Osteoblast (primary cell): Measurements from ENCODE around the gene PSMD4. TPM values are rescaled to one million over a fixed set of nuclear protein-coding genes. Genes with fewer than 3 reads are reported as not detected.

Experiments used
- DNase-seq: peaks from one replicate; pipeline ENCODE4 v3.0.0; 2011; ENCODE audit warnings: low spot score, mixed read lengths; ENCODE audit not compliant: insufficient read length; ENCODE audit errors: missing footprints
- H2AFZ ChIP-seq: 2 replicates; pipeline ENCODE4 v1.6.0; 2011; ENCODE audit warnings: mild to moderate bottlenecking, low read length
- H3K27ac ChIP-seq: 2 replicates; pipeline ENCODE4 v1.5.1; 2011; ENCODE audit warnings: mild to moderate bottlenecking, low read depth, low read length, moderate library complexity
- H3K27me3 ChIP-seq: 2 replicates; pipeline ENCODE4 v1.6.0; 2012; ENCODE audit warnings: mild to moderate bottlenecking, control low read depth, inconsistent platforms, low read length, moderate library complexity; ENCODE audit not compliant: insufficient read depth
- H3K36me3 ChIP-seq: 2 replicates; pipeline ENCODE4 v1.5.1; 2011; ENCODE audit warnings: mild to moderate bottlenecking, low read length, control low read depth, moderate library complexity; ENCODE audit not compliant: insufficient read depth
- H3K4me1 ChIP-seq: 2 replicates; pipeline ENCODE4 v1.5.1; 2011; ENCODE audit warnings: mild to moderate bottlenecking, low read length, control low read depth, moderate library complexity; ENCODE audit not compliant: insufficient read depth
- H3K4me2 ChIP-seq: 2 replicates; pipeline ENCODE4 v1.6.0; 2011; ENCODE audit warnings: mild to moderate bottlenecking, low read length; ENCODE audit not compliant: insufficient read depth
- H3K4me3 ChIP-seq: fragments of 200-600 bp; sonication (generic); 3 replicates; pipeline ENCODE4 v1.5.1; 2012; ENCODE audit warnings: mild to moderate bottlenecking, low read length, inconsistent platforms; ENCODE audit not compliant: insufficient read depth
- H3K79me2 ChIP-seq: 2 replicates; pipeline ENCODE4 v1.6.0; 2012; ENCODE audit warnings: mild to moderate bottlenecking, low read length, control low read depth, inconsistent platforms; ENCODE audit not compliant: insufficient read depth
- H3K9me3 ChIP-seq: 2 replicates; pipeline ENCODE4 v1.5.1; 2011; ENCODE audit warnings: low read depth, low read length, control low read depth
- H4K20me1 ChIP-seq: 2 replicates; pipeline ENCODE4 v1.6.0; 2012; ENCODE audit warnings: mild to moderate bottlenecking, low read length, control low read depth; ENCODE audit not compliant: insufficient read depth
- CTCF ChIP-seq: IDR thresholded peaks from 2 replicates; pipeline ENCODE4 v1.5.1; 2011; ENCODE audit warnings: mild to moderate bottlenecking, low read depth, low read length, moderate library complexity; ENCODE audit errors: extremely low read depth
- small RNA-seq: library from RNA; depleted of rRNA; stranded (forward); fragments of <200 nt; gene quantifications from one replicate; pipeline ENCODE3, GENCODE V24; 2012
- total RNA-seq: library from RNA; depleted of rRNA; stranded (reverse); fragments of >200 nt; gene quantifications from 2 replicates; pipeline ENCODE4 v1.2.3, GENCODE V29; 2012

The PSMD4 gene
- total RNA-seq, 1 donor = 140 TPM

- no peaks in the 10 kb centered on the region for H3K9me3 ChIP-seq
- DNase-seq = no peak
- H2AFZ ChIP-seq = no peak overlapping the region
- peaks cover 51% of the 10 kb centered on the region for H3K79me2 ChIP-seq
- peak overlapping the region; percentile 38 for H3K4me2 ChIP-seq
- peaks cover 49% of the 10 kb centered on the region for H3K36me3 ChIP-seq
- peaks cover 66% of the 10 kb centered on the region for H4K20me1 ChIP-seq
- no peak overlapping the region for H3K4me3 ChIP-seq
- H3K27ac ChIP-seq = peak overlapping the region; percentile 83
- peaks cover 49% of the 10 kb centered on the region for H3K4me1 ChIP-seq
- no peaks in the 10 kb centered on the region for H3K27me3 ChIP-seq
- TF ChIP-seq CTCF = no peak
Measured at GRCh38 chr1:151313501-151313900, 59.0 kb downstream of the PSMD4 start.

- Histone ChIP-seq H3K79me2 (peaks cover 49% of the 10 kb centered on the region), H4K20me1 (peaks cover 60% of the 10 kb centered on the region), H3K36me3 (peaks cover 46% of the 10 kb centered on the region), H3K9me3 (no peaks in the 10 kb centered on the region), H2AFZ (no peak overlapping the region), H3K27me3 (no peaks in the 10 kb centered on the region), H3K4me2 (peak overlapping the region; percentile 38), H3K4me1 (peaks cover 49% of the 10 kb centered on the region), H3K4me3 (no peak overlapping the region), H3K27ac (peak overlapping the region; percentile 83)
- TF ChIP-seq CTCF = no peak
- peak; percentile 94 for DNase-seq
Measured at GRCh38 chr1:151314137-151314875, 59.8 kb downstream of the PSMD4 start.

GRCh38 chr1:151315565-151316235 lies 61.2 kb downstream of the PSMD4 start:
- H3K9me3 ChIP-seq = no peaks in the 10 kb centered on the region
- TF ChIP-seq CTCF = no peak
- H3K36me3 ChIP-seq = peaks cover 45% of the 10 kb centered on the region
- DNase-seq = peak; percentile 37
- no peak overlapping the region for H2AFZ ChIP-seq
- H3K79me2 ChIP-seq = peaks cover 47% of the 10 kb centered on the region
- H3K27me3 ChIP-seq = no peaks in the 10 kb centered on the region
- peaks cover 55% of the 10 kb centered on the region for H4K20me1 ChIP-seq
- no peak overlapping the region for H3K4me3 ChIP-seq
- H3K4me2 ChIP-seq = no peak overlapping the region
- no peak overlapping the region for H3K27ac ChIP-seq
- peaks cover 39% of the 10 kb centered on the region for H3K4me1 ChIP-seq

Small RNA genes lying within 50 kb of the gene (small RNA-seq; reads per million reads assigned to genes)
- not detected for gene RN7SL444P

Other genes with a start within 250 kb of the PSMD4 start
- 17.1 and 18.1 TPM in 2 replicates for gene MINDY1, start 247.8 kb upstream of the PSMD4 start, total RNA-seq
- gene PRUNE1, start 246.3 kb upstream of the PSMD4 start, total RNA-seq = 8.3 and 11.6 TPM in 2 replicates
- gene BNIPL, start 218.1 kb upstream of the PSMD4 start, total RNA-seq = under 0.01 and 1.2 TPM in 2 replicates
- gene C1orf56, start 207.0 kb upstream of the PSMD4 start, total RNA-seq = 4.4 and 5.4 TPM in 2 replicates
- 44.8 and 49.6 TPM in 2 replicates for gene CDC42SE1, start 195.1 kb upstream of the PSMD4 start, total RNA-seq
- gene MLLT11, start 194.3 kb upstream of the PSMD4 start, total RNA-seq = 1.4 and 1.8 TPM in 2 replicates
- gene GABPB2, start 184.0 kb upstream of the PSMD4 start, total RNA-seq = 15.6 and 16.3 TPM in 2 replicates
- 1.5 and 2.2 TPM in 2 replicates for gene SEMA6C, start 108.1 kb upstream of the PSMD4 start, total RNA-seq
- not detected in 2 replicates for gene TNFAIP8L2, start 98.1 kb upstream of the PSMD4 start, total RNA-seq
- gene LYSMD1, start 88.8 kb upstream of the PSMD4 start, total RNA-seq = 10.6 and 12.7 TPM in 2 replicates
- gene SCNM1, start 88.6 kb upstream of the PSMD4 start, total RNA-seq = 25.3 and 26.8 TPM in 2 replicates
- 0.36 TPM in 1 of 2 replicates, not detected in the other for gene TMOD4, start 78.8 kb upstream of the PSMD4 start, total RNA-seq
- gene VPS72, start 64.5 kb upstream of the PSMD4 start, total RNA-seq = 34.7 and 35.1 TPM in 2 replicates
- gene PIP5K1A, start 56.2 kb upstream of the PSMD4 start, total RNA-seq = 64.5 and 67.7 TPM in 2 replicates
- gene ZNF687, start 27.6 kb downstream of the PSMD4 start, total RNA-seq = 15.9 and 16.5 TPM in 2 replicates
- 43.3 and 43.8 TPM in 2 replicates for gene PI4KB, start 72.7 kb downstream of the PSMD4 start, total RNA-seq
- 22.4 and 24.2 TPM in 2 replicates for gene RFX5, start 92.5 kb downstream of the PSMD4 start, total RNA-seq
- gene SELENBP1, start 118.0 kb downstream of the PSMD4 start, total RNA-seq = 28.3 and 42.0 TPM in 2 replicates
- 362 and 375 TPM in 2 replicates for gene PSMB4, start 144.8 kb downstream of the PSMD4 start, total RNA-seq
- 26.8 and 56.9 TPM in 2 replicates for gene POGZ, start 204.8 kb downstream of the PSMD4 start, total RNA-seq